Measurements from ENCODE around the gene CNTNAP3.
"Not testable (repeated sequence)": the region's sequence is repeated elsewhere in the genome, so short reads cannot be mapped to it uniquely, and the experiment has no call there.

GRCh38 chr9:39132826-39133552 is 155.0 kb downstream of the CNTNAP3 start:
- TF ChIP-seq CTCF, POLR2A (IDR thresholded peaks at IDR 0.05): not testable (repeated sequence)
